ENCODE data around the gene PRKN. TPM values are rescaled to one million over a fixed set of nuclear protein-coding genes. Genes with fewer than 3 reads are reported as not detected.

PRKN gene
- total and polyA plus RNA-seq, 8 donors: 0.82 to 7.2 (median 2.9) TPM

DNA sequence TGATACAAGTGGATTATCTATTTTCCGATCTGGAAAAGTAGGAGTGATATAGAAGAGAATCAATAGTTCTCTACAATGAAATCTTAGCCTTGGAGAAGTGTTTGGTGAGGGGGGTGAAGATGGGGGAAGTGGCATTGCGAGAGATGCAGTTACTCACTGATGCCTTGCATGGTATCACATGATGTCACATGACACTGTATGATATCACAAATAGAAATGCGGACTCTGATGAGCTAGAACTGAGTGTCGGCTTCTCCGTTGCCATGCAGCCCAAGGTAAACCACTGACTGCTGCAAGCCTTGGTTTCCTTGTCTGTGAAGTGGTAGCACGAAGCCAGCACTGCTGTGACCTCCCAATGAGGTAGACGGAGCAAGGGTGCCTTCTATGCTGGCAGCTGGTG, 1050.4 kb downstream of the PRKN start:
- DNase-seq: no peak
- TF ChIP-seq, protein P1, sequence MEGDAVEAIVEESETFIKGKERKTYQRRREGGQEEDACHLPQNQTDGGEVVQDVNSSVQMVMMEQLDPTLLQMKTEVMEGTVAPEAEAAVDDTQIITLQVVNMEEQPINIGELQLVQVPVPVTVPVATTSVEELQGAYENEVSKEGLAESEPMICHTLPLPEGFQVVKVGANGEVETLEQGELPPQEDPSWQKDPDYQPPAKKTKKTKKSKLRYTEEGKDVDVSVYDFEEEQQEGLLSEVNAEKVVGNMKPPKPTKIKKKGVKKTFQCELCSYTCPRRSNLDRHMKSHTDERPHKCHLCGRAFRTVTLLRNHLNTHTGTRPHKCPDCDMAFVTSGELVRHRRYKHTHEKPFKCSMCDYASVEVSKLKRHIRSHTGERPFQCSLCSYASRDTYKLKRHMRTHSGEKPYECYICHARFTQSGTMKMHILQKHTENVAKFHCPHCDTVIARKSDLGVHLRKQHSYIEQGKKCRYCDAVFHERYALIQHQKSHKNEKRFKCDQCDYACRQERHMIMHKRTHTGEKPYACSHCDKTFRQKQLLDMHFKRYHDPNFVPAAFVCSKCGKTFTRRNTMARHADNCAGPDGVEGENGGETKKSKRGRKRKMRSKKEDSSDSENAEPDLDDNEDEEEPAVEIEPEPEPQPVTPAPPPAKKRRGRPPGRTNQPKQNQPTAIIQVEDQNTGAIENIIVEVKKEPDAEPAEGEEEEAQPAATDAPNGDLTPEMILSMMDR (IDR thresholded peaks at IDR 0.05): no peak
- H3K27ac ChIP-seq: no peak overlapping the region
- no peaks in the 10 kb centered on the region for H3K4me1 ChIP-seq
- H3K4me3 ChIP-seq: no peak overlapping the region
- no peaks in the 10 kb centered on the region for H3K9me3 ChIP-seq
- FAIRE-seq: no peak
- intact Hi-C loops (cut with DNase I): no loop called here
- no peak for ATAC-seq
- H3K27me3 ChIP-seq: no peaks in the 10 kb centered on the region
- H3K36me3 ChIP-seq: no peaks in the 10 kb centered on the region
- WGBS, 2 donors: 84 to 92% methylated on average over 7 of the region's 7 CpGs

DNA sequence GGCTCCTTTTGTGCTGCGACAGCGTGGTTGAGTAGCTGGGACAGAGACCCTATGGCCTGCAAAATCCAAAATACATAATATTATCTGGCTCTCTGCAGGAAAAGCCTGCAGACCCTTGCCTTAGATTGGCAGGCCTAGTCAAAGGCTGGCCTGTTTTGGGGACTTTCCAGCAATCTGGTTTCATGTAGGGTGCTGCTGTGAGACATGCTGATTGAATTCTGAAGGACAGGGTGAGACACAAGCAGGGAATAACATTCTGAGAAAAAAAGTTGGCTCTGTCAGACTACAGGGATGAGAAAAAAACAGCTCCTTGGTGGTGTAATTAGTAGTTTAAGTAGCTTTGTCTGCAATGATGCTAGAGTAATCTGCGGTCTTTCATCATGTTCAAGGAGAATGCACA, 1051.0 kb downstream of the PRKN start:
- Histone ChIP-seq H3K27ac (no peak overlapping the region), H3K4me3 (no peak overlapping the region), H3K9me3 (no peaks in the 10 kb centered on the region), H3K27me3 (no peaks in the 10 kb centered on the region), H3K4me1 (no peaks in the 10 kb centered on the region), H3K36me3 (no peaks in the 10 kb centered on the region)
- no peak for ATAC-seq
- intact Hi-C loops (cut with DNase I): no loop called here
- DNase-seq: no peak
- WGBS, 2 donors: 96 to 97% methylated on average over 3 of the region's 3 CpGs
- TF ChIP-seq, protein P1 (IDR thresholded peaks at IDR 0.05): no peak
- FAIRE-seq: no peak

DNA sequence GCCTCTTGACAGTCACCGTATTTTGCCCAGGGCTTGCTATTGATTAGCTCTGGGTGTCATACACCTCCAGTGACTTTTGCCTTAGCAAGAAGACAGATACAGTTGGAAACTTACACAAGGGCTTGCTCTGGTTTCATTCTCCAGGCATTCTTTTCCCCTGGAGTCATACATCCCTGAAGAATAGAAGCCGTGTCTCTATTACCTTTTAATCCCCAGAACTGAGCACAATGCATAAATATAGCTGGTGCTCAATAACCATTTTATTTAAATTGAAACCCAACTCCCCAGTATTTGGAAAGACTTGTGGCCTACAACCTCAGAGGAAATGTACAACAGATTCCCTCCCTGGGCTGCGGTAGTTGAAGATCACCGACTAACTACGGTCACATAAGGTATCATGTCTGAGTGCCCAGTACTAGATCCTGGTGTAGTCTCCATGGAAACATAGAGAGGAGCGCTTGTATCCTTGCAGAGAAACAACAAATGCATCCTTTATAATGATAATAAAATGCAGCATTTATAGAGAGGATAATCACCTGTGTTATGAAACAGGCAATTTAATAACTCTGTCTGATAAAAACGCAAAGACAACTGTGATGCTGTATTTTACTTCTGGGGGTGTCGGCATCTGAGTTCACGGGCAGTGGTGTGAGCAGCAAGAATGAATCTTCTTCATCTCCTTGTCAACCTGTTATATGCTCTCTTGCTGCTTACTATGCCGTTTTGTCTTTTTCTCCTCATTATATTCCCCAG, 1052.5 kb downstream of the PRKN start:
- WGBS, 2 donors: 92 to 94% methylated on average over 10 of the region's 10 CpGs
- FAIRE-seq (no peak), DNase-seq (no peak), ATAC-seq (no peak)
- TF ChIP-seq, protein P1 (IDR thresholded peaks at IDR 0.05): no peak
- H3K27ac ChIP-seq: no peak overlapping the region
- H3K36me3 ChIP-seq: no peaks in the 10 kb centered on the region
- no peaks in the 10 kb centered on the region for H3K27me3 ChIP-seq
- H3K4me3 ChIP-seq: no peak overlapping the region
- H3K9me3 ChIP-seq: no peaks in the 10 kb centered on the region
- intact Hi-C loops (cut with DNase I): no loop called here
- no peaks in the 10 kb centered on the region for H3K4me1 ChIP-seq

DNA sequence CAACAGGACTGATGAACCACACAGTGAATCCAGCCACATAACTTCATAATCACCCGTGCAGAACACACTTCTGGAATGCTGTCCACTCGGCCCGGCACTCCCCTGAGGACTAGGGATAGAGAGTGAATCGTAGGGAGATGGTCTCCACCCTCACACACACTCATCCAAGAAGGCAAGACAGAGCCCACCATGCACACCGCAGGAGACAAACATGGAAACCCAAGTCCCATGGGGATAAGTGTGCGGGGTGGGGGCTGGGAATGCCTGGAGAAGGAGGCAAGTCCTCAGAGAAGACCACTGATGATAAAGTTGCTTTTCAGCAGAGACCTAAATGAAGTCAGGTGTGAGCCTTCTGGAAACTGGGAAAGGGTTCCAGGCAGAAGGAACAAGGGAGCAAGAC, 1054.5 kb downstream of the PRKN start:
- no peak for DNase-seq
- Histone ChIP-seq H3K9me3 (no peaks in the 10 kb centered on the region), H3K27me3 (no peaks in the 10 kb centered on the region), H3K36me3 (no peaks in the 10 kb centered on the region), H3K4me3 (no peak overlapping the region), H3K27ac (no peak overlapping the region), H3K4me1 (no peaks in the 10 kb centered on the region)
- TF ChIP-seq, protein P1 (IDR thresholded peaks at IDR 0.05): no peak
- ATAC-seq: no peak
- FAIRE-seq: no peak
- WGBS, 2 donors: 91 to 92% methylated on average over 6 of the region's 6 CpGs
- intact Hi-C loops (cut with DNase I): no loop called here

DNA sequence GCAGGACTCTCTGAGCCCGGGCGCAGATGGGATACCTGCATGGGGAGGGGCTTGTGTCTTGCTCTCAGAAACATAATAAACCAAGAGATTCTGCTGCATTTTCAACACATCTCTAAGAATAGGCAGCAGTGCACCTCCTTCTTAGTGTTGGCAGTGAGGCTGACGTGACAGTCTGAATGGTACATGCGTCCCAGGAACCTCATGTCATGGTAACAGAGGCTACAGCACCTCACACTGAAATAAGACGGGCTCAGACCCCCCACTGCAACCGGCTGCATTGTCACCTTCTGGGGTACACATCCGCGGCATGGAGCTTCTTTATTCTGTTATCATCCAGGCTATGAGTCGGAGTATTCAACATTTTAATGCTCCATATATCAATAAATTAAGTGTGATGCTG, 1056.4 kb downstream of the PRKN start:
- intact Hi-C loops (cut with DNase I): no loop called here
- no peaks in the 10 kb centered on the region for H3K27me3 ChIP-seq
- ATAC-seq: no peak
- no peak overlapping the region for H3K27ac ChIP-seq
- WGBS, 2 donors: 83 to 91% methylated on average over 9 of the region's 9 CpGs
- no peaks in the 10 kb centered on the region for H3K36me3 ChIP-seq
- no peaks in the 10 kb centered on the region for H3K4me1 ChIP-seq
- TF ChIP-seq, protein P1 (IDR thresholded peaks at IDR 0.05): no peak
- FAIRE-seq: no peak
- no peak overlapping the region for H3K4me3 ChIP-seq
- no peak for DNase-seq
- H3K9me3 ChIP-seq: no peaks in the 10 kb centered on the region

Measured in pancreas (tissue), 10 donors.